ENCODE data around the gene LMOD3. TPM values are rescaled to one million over a fixed set of nuclear protein-coding genes. Genes with fewer than 3 reads are reported as not detected.

The LMOD3 gene
- total RNA-seq (under 1 TPM; 0.28 to 0.50 TPM), polyA plus RNA-seq (ENCODE audit: insufficient read length in 2 of 2) (under 1 TPM; 0.29 to 0.47 TPM)
- long read RNA-seq, donor 1, result 0 reads
- long read RNA-seq, donor 2, result 0 reads
- long read RNA-seq, donor 3, result 0 reads
- long read RNA-seq, donor 4, result 0 reads

GRCh38 chr3:69122403-69122802 is at the start of gene LMOD3:
Gene LMOD3, minus strand, starts transcription at chr3:69122595. Its CDS starts 209 bp downstream, at chr3:69122386.
- H3K27ac ChIP-seq (ENCODE audit: low read depth, low read length), result no peak within 1 kb of the TSS
- DNase-seq (ENCODE audit: low read depth in 4 of 6, low spot score in 6 of 6), result no peak
- H3K4me3 ChIP-seq (ENCODE audit: low read depth, low read length), result no peak within 1 kb of the TSS
- no peaks in the 10 kb centered on the region for H3K36me3 ChIP-seq (ENCODE audit: control insufficient read depth, insufficient read depth, low read length)
- H3K27me3 ChIP-seq (ENCODE audit: control insufficient read depth, insufficient read depth, low read length), result no peaks in the 10 kb centered on the region
- H3K4me1 ChIP-seq (ENCODE audit: control insufficient read depth, insufficient read depth, low read length), result no peaks in the 10 kb centered on the region
- 100% methylated on average over 2 of the region's 3 CpGs for WGBS (ENCODE audit: insufficient coverage)
- H3K9me3 ChIP-seq (ENCODE audit: control insufficient read depth, insufficient read depth, low read length), result no peaks in the 10 kb centered on the region

GRCh38 chr3:69172058-69172457 is 49.7 kb upstream of the LMOD3 start:
- Histone ChIP-seq H3K4me1 (ENCODE audit: control insufficient read depth, insufficient read depth, low read length) (no peaks in the 10 kb centered on the region), H3K27me3 (ENCODE audit: control insufficient read depth, insufficient read depth, low read length) (no peaks in the 10 kb centered on the region), H3K4me3 (ENCODE audit: low read depth, low read length) (no peak overlapping the region), H3K36me3 (ENCODE audit: control insufficient read depth, insufficient read depth, low read length) (peaks cover 9% of the 10 kb centered on the region), H3K9me3 (ENCODE audit: control insufficient read depth, insufficient read depth, low read length) (no peaks in the 10 kb centered on the region), H3K27ac (ENCODE audit: low read depth, low read length) (no peak overlapping the region)
- no peak for DNase-seq (ENCODE audit: low read depth in 4 of 6, low spot score in 6 of 6)
- WGBS (ENCODE audit: insufficient coverage), result no CpG with 5 or more reads among the region's 1 CpG

DNA sequence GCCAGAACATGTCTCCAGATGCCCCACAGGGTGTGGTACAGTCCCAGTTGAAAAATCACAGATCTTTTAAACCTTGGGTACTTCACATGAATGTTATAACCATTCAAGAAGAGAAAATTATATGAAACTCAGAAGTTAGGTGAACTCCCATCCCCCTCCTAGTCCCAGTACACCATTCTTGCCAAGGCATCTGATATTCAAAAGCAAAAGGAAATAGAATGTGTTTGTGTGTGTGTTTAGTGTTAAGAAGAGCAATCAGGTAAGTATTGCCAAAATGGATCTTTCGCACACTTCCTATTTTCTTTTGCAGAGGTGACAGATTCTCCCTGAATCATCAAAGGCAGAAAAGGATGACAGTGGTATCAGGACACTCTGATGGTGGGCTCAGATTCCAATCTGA is 44.1 kb upstream of the LMOD3 start:
- Histone ChIP-seq H3K27me3 (ENCODE audit: control insufficient read depth, insufficient read depth, low read length) (no peaks in the 10 kb centered on the region), H3K27ac (ENCODE audit: low read depth, low read length) (no peak overlapping the region), H3K4me3 (ENCODE audit: low read depth, low read length) (no peak overlapping the region), H3K4me1 (ENCODE audit: control insufficient read depth, insufficient read depth, low read length) (no peaks in the 10 kb centered on the region), H3K36me3 (ENCODE audit: control insufficient read depth, insufficient read depth, low read length) (no peaks in the 10 kb centered on the region), H3K9me3 (ENCODE audit: control insufficient read depth, insufficient read depth, low read length) (no peaks in the 10 kb centered on the region)
- DNase-seq (ENCODE audit: low read depth in 4 of 6, low spot score in 6 of 6), result no peak
- WGBS (ENCODE audit: insufficient coverage), result 100% methylated on average over 1 of the region's 1 CpG

DNA sequence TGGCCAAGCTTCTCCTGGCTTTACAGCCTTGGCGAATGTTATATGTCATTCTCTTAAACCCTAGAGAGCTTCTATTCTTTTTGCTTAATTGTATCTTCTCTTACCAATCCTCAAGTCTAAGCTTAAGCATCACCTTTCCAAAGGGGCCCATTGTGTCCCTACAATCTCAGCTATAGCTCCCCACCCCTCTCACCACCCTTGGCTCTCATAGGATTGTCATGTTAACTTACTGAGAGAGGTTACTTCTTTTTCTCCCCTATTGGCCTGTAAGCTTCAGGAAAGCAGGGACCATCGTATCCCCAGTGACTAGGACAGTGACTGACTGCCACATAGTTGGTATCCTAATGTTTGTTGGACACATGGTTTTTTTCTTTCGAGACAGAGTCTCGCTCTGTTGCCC is 43.3 kb upstream of the LMOD3 start:
- no peak overlapping the region for H3K27ac ChIP-seq (ENCODE audit: low read depth, low read length)
- no peaks in the 10 kb centered on the region for H3K36me3 ChIP-seq (ENCODE audit: control insufficient read depth, insufficient read depth, low read length)
- no peaks in the 10 kb centered on the region for H3K9me3 ChIP-seq (ENCODE audit: control insufficient read depth, insufficient read depth, low read length)
- no peaks in the 10 kb centered on the region for H3K4me1 ChIP-seq (ENCODE audit: control insufficient read depth, insufficient read depth, low read length)
- 82% methylated on average over 3 of the region's 4 CpGs for WGBS (ENCODE audit: insufficient coverage)
- no peak overlapping the region for H3K4me3 ChIP-seq (ENCODE audit: low read depth, low read length)
- DNase-seq (ENCODE audit: low read depth in 4 of 6, low spot score in 6 of 6), result no peak
- H3K27me3 ChIP-seq (ENCODE audit: control insufficient read depth, insufficient read depth, low read length), result no peaks in the 10 kb centered on the region

- Histone ChIP-seq H3K27ac (ENCODE audit: low read depth, low read length) (no peak overlapping the region), H3K27me3 (ENCODE audit: control insufficient read depth, insufficient read depth, low read length) (no peaks in the 10 kb centered on the region), H3K36me3 (ENCODE audit: control insufficient read depth, insufficient read depth, low read length) (no peaks in the 10 kb centered on the region), H3K4me3 (ENCODE audit: low read depth, low read length) (no peak overlapping the region), H3K4me1 (ENCODE audit: control insufficient read depth, insufficient read depth, low read length) (no peaks in the 10 kb centered on the region), H3K9me3 (ENCODE audit: control insufficient read depth, insufficient read depth, low read length) (no peaks in the 10 kb centered on the region)
- DNase-seq (ENCODE audit: low read depth in 4 of 6, low spot score in 6 of 6), result no peak
Measured at GRCh38 chr3:69164296-69164695, 41.9 kb upstream of the LMOD3 start.

DNA sequence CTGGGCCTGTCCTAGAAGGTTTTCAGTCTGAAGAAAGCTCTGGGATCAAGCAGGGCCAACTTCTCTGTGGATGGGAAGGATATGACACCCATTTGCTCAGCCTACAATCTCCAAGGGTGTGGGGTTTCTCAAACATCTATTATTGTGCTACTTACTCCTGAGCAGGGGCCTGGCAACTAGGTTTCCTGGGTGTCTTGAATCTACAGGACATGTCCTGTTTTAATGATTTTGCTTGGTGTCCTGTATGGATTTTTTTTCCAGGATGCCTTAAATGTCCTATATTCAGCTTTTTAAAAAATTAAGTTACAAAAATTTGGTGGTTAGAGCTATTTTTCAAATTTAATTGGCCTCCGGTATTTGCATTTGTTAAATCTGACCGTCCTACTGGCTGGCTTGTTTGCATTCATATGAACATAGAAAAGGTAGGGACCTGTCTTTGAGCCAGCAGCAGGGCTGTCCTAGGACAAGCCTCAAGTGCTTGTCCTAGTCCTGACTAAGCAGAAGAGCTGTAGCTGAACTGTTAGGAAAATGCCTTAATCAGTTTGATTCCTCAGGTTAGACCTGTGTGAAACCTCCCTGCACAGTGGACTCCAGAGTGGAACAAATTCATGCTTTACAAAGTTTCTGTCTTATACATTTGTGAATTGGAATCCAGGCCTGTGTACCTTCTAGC is 40.0 kb upstream of the LMOD3 start:
- H3K9me3 ChIP-seq (ENCODE audit: control insufficient read depth, insufficient read depth, low read length), result no peaks in the 10 kb centered on the region
- no peak for DNase-seq (ENCODE audit: low read depth in 4 of 6, low spot score in 6 of 6)
- no peaks in the 10 kb centered on the region for H3K4me1 ChIP-seq (ENCODE audit: control insufficient read depth, insufficient read depth, low read length)
- no peak overlapping the region for H3K27ac ChIP-seq (ENCODE audit: low read depth, low read length)
- 78% methylated on average over 2 of the region's 2 CpGs for WGBS (ENCODE audit: insufficient coverage)
- H3K27me3 ChIP-seq (ENCODE audit: control insufficient read depth, insufficient read depth, low read length), result no peaks in the 10 kb centered on the region
- no peak overlapping the region for H3K4me3 ChIP-seq (ENCODE audit: low read depth, low read length)
- no peaks in the 10 kb centered on the region for H3K36me3 ChIP-seq (ENCODE audit: control insufficient read depth, insufficient read depth, low read length)

- Histone ChIP-seq H3K27me3 (ENCODE audit: control insufficient read depth, insufficient read depth, low read length) (no peaks in the 10 kb centered on the region), H3K4me1 (ENCODE audit: control insufficient read depth, insufficient read depth, low read length) (no peaks in the 10 kb centered on the region), H3K9me3 (ENCODE audit: control insufficient read depth, insufficient read depth, low read length) (no peaks in the 10 kb centered on the region), H3K4me3 (ENCODE audit: low read depth, low read length) (no peak overlapping the region), H3K27ac (ENCODE audit: low read depth, low read length) (no peak overlapping the region), H3K36me3 (ENCODE audit: control insufficient read depth, insufficient read depth, low read length) (no peaks in the 10 kb centered on the region)
- 100% methylated on average over 1 of the region's 5 CpGs for WGBS (ENCODE audit: insufficient coverage)
- DNase-seq (ENCODE audit: low read depth in 4 of 6, low spot score in 6 of 6), result peak; percentile 33 to 89 (median 52)
Measured at GRCh38 chr3:69161587-69162307, 39.4 kb upstream of the LMOD3 start.

DNA sequence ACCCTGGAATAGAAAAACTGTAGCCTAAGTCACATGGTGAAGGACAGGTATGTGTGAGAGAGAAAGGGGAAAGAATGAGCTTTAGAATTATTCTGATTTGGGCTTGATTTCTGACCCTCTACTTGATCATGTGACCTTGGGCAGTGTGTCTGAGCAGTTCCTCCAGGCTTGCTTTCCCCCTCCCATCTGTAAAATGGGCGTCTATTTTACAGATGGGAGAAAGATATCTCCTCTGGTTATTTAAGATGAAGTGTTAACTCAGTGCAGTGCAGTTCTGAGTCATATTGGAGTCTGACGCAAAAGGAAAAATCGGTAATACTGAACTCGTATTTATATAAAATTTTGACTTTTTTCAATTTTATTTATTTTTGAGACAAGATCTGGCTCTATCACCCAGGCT is 38.1 kb upstream of the LMOD3 start:
- Histone ChIP-seq H3K9me3 (ENCODE audit: control insufficient read depth, insufficient read depth, low read length) (no peaks in the 10 kb centered on the region), H3K36me3 (ENCODE audit: control insufficient read depth, insufficient read depth, low read length) (no peaks in the 10 kb centered on the region)
- no CpG with 5 or more reads among the region's 4 CpGs for WGBS (ENCODE audit: insufficient coverage)

DNA sequence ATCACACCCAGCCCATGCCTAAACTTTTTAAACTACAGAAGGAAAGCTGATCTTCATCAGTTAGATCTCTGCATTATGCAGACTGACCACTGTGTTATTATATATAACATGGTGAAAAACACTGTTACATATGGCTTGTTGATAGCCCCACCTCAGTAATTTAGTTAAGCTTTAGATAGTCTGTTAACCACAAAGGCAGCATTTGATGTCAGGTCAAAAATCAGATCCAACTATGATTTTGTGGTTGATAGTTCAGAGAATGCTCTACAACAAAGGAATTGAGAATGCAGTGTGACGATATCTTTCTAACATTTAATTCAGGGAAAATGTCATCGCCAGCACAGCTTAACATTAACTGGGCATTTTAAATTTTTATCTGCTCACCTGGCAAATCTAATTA is 37.7 kb upstream of the LMOD3 start:
- no peak for DNase-seq (ENCODE audit: low read depth in 4 of 6, low spot score in 6 of 6)
- Histone ChIP-seq H3K4me3 (ENCODE audit: low read depth, low read length) (no peak overlapping the region), H3K27me3 (ENCODE audit: control insufficient read depth, insufficient read depth, low read length) (no peaks in the 10 kb centered on the region), H3K9me3 (ENCODE audit: control insufficient read depth, insufficient read depth, low read length) (no peaks in the 10 kb centered on the region), H3K36me3 (ENCODE audit: control insufficient read depth, insufficient read depth, low read length) (no peaks in the 10 kb centered on the region), H3K27ac (ENCODE audit: low read depth, low read length) (no peak overlapping the region), H3K4me1 (ENCODE audit: control insufficient read depth, insufficient read depth, low read length) (no peaks in the 10 kb centered on the region)
- WGBS (ENCODE audit: insufficient coverage), result 100% methylated on average over 1 of the region's 2 CpGs

More for the DNA sequence above, 38.1 kb upstream of the LMOD3 start:
- Histone ChIP-seq H3K27me3 (ENCODE audit: control insufficient read depth, insufficient read depth, low read length) (no peaks in the 10 kb centered on the region), H3K4me3 (ENCODE audit: low read depth, low read length) (no peak overlapping the region), H3K27ac (ENCODE audit: low read depth, low read length) (no peak overlapping the region), H3K4me1 (ENCODE audit: control insufficient read depth, insufficient read depth, low read length) (no peaks in the 10 kb centered on the region)
- no peak for DNase-seq (ENCODE audit: low read depth in 4 of 6, low spot score in 6 of 6)

- no peak overlapping the region for H3K4me3 ChIP-seq (ENCODE audit: low read depth, low read length)
- H3K4me1 ChIP-seq (ENCODE audit: control insufficient read depth, insufficient read depth, low read length), result no peaks in the 10 kb centered on the region
- no peaks in the 10 kb centered on the region for H3K9me3 ChIP-seq (ENCODE audit: control insufficient read depth, insufficient read depth, low read length)
- no CpG with 5 or more reads among the region's 3 CpGs for WGBS (ENCODE audit: insufficient coverage)
- no peak overlapping the region for H3K27ac ChIP-seq (ENCODE audit: low read depth, low read length)
- H3K36me3 ChIP-seq (ENCODE audit: control insufficient read depth, insufficient read depth, low read length), result no peaks in the 10 kb centered on the region
- DNase-seq (ENCODE audit: low read depth in 4 of 6, low spot score in 6 of 6), result no peak
- H3K27me3 ChIP-seq (ENCODE audit: control insufficient read depth, insufficient read depth, low read length), result no peaks in the 10 kb centered on the region
Measured at GRCh38 chr3:69149586-69149985, 27.2 kb upstream of the LMOD3 start.

All from spinal cord (tissue), 10 donors.